ENCODE data around the gene USP32. TPM values are rescaled to one million over a fixed set of nuclear protein-coding genes. Genes with fewer than 3 reads are reported as not detected.
"Not testable (repeated sequence)": the region's sequence is repeated elsewhere in the genome, so short reads cannot be mapped to it uniquely, and the experiment has no call there.

USP32 gene
- total RNA-seq, 1 experiment from 2014 or later, result 62.9 TPM

GRCh38 chr17:60315650-60316049 lies 76.3 kb downstream of the USP32 start:
- POLR2A ChIA-PET, result interaction anchor here (1.1 kb wide), 1 partner anchor 76 kb away, joined by 3 read pairs; the partner anchor contains the start of gene USP32
- CTCF ChIA-PET, result interaction anchor here (1.0 kb wide), 1 partner anchor 124 kb away, joined by 3 read pairs; no protein-coding TSS in a partner anchor
- TF ChIP-seq CTCF (IDR thresholded peaks at IDR 0.05; ENCODE audit: unreplicated experiment), result no peak
- intact Hi-C loops (cut with micrococcal nuclease), result no loop called here
- Mint-ChIP-seq H3K27me3 (ENCODE audit: insufficient read depth, unreplicated experiment) (no peaks in the 10 kb centered on the region), H3K4me3 (ENCODE audit: unreplicated experiment) (no peak overlapping the region), H3K4me1 (ENCODE audit: insufficient read depth, unreplicated experiment) (peaks cover 15% of the 10 kb centered on the region), H3K9me3 (ENCODE audit: unreplicated experiment) (no peaks in the 10 kb centered on the region), H3K36me3 (ENCODE audit: insufficient read depth, unreplicated experiment) (peaks cover 7% of the 10 kb centered on the region), H3K27ac (ENCODE audit: low read depth, unreplicated experiment) (no peak overlapping the region)
- no TSS peak for BruUV-seq (replicated peaks)
- DNase-seq (ENCODE audit: unreplicated experiment), result peak; percentile 16

GRCh38 chr17:60314900-60315299 lies 77.0 kb downstream of the USP32 start:
- Mint-ChIP-seq H3K4me1 (ENCODE audit: insufficient read depth, unreplicated experiment) (peaks cover 10% of the 10 kb centered on the region), H3K27ac (ENCODE audit: low read depth, unreplicated experiment) (peak overlapping the region; percentile 57)
- ChIA-PET POLR2A (interaction anchor here (1.1 kb wide), 1 partner anchor 77 kb away, joined by 3 read pairs; the partner anchor contains the start of gene USP32), CTCF (interaction anchor here (0.7 to 1.0 kb wide), 2 partner anchors 89 to 124 kb away, joined by 3 to 4 read pairs; no protein-coding TSS in a partner anchor)
- H3K36me3 Mint-ChIP-seq (ENCODE audit: insufficient read depth, unreplicated experiment); H3K9me3 Mint-ChIP-seq (ENCODE audit: unreplicated experiment); H3K27me3 Mint-ChIP-seq (ENCODE audit: insufficient read depth, unreplicated experiment); DNase-seq (ENCODE audit: unreplicated experiment); H3K4me3 Mint-ChIP-seq (ENCODE audit: unreplicated experiment); intact Hi-C loops (cut with micrococcal nuclease); BruUV-seq (replicated peaks): not testable (repeated sequence)

GRCh38 chr17:60314423-60314822 lies 77.5 kb downstream of the USP32 start:
- intact Hi-C loops (cut with micrococcal nuclease), result no loop called here
- peaks cover 10% of the 10 kb centered on the region for H3K4me1 Mint-ChIP-seq (ENCODE audit: insufficient read depth, unreplicated experiment)
- H3K36me3 Mint-ChIP-seq (ENCODE audit: insufficient read depth, unreplicated experiment), result peaks cover 15% of the 10 kb centered on the region
- no peak for TF ChIP-seq CTCF (IDR thresholded peaks at IDR 0.05; ENCODE audit: unreplicated experiment)
- H3K27me3 Mint-ChIP-seq (ENCODE audit: insufficient read depth, unreplicated experiment), result no peaks in the 10 kb centered on the region
- DNase-seq (ENCODE audit: unreplicated experiment), result no peak
- POLR2A ChIA-PET, result interaction anchor here (1.2 to 1.4 kb wide), 2 partner anchors 11 to 76 kb away, joined by 4 to 6 read pairs; no protein-coding TSS in a partner anchor
- H3K9me3 Mint-ChIP-seq (ENCODE audit: unreplicated experiment), result no peaks in the 10 kb centered on the region
- no peak overlapping the region for H3K4me3 Mint-ChIP-seq (ENCODE audit: unreplicated experiment)
- CTCF ChIA-PET, result no interaction called here
- no TSS peak for BruUV-seq (replicated peaks)
- H3K27ac Mint-ChIP-seq (ENCODE audit: low read depth, unreplicated experiment), result peak overlapping the region; percentile 57

GRCh38 chr17:60311936-60312335 lies 80.0 kb downstream of the USP32 start:
- H3K9me3 Mint-ChIP-seq (ENCODE audit: unreplicated experiment), result no peaks in the 10 kb centered on the region
- no peaks in the 10 kb centered on the region for H3K27me3 Mint-ChIP-seq (ENCODE audit: insufficient read depth, unreplicated experiment)
- no peak overlapping the region for H3K4me3 Mint-ChIP-seq (ENCODE audit: unreplicated experiment)
- no TSS peak for BruUV-seq (replicated peaks)
- TF ChIP-seq CTCF (IDR thresholded peaks at IDR 0.05; ENCODE audit: unreplicated experiment), result no peak
- intact Hi-C loops (cut with micrococcal nuclease), result no loop called here
- peaks cover 10% of the 10 kb centered on the region for H3K4me1 Mint-ChIP-seq (ENCODE audit: insufficient read depth, unreplicated experiment)
- POLR2A ChIA-PET, result interaction anchor here (0.7 to 1.7 kb wide), 2 partner anchors 80 to 850 kb away, joined by 3 read pairs; partner anchors contain the start of gene USP32
- DNase-seq (ENCODE audit: unreplicated experiment), result no peak
- peak overlapping the region; percentile 16 for H3K27ac Mint-ChIP-seq (ENCODE audit: low read depth, unreplicated experiment)
- CTCF ChIA-PET, result interaction anchor here (1.0 kb wide), 1 partner anchor 9 kb away, joined by 3 read pairs; no protein-coding TSS in a partner anchor
- peaks cover 35% of the 10 kb centered on the region for H3K36me3 Mint-ChIP-seq (ENCODE audit: insufficient read depth, unreplicated experiment)
